HG03097 (cell line): ENCODE measurements around the gene GARNL3.
A peak's percentile ranks its signal among the peaks of the same experiment; 100 is the strongest.

Source experiments
- ATAC-seq: cut with Tn5 transposase; IDR thresholded peaks from one replicate; pipeline ENCODE4 v1.9.1; 2021; ENCODE audit not compliant: unreplicated experiment, low FRiP score

Gene GARNL3

GRCh38 chr9:127264462-127265219, at the start of gene GARNL3:
Gene GARNL3 (plus strand): TSS chr9:127264774. CDS start chr9:127264878, 104 bp downstream.
- ATAC-seq, result no peak

GRCh38 chr9:127215268-127216209, 49.0 kb upstream of the GARNL3 start:
- ATAC-seq, result no peak

- no peak for ATAC-seq
These were observed 48.2 kb upstream of the GARNL3 start for GRCh38 chr9:127216210-127216887.

- ATAC-seq, result no peak
These were observed 47.7 kb upstream of the GARNL3 start for GRCh38 chr9:127216888-127217217.

GRCh38 chr9:127218818-127219217, 45.8 kb upstream of the GARNL3 start:
- ATAC-seq, result no peak

GRCh38 chr9:127219520-127219919, 45.1 kb upstream of the GARNL3 start:
- no peak for ATAC-seq

- ATAC-seq, result no peak
These were observed 42.9 kb upstream of the GARNL3 start for GRCh38 chr9:127221695-127222094.

- no peak for ATAC-seq
These were observed 42.0 kb upstream of the GARNL3 start for GRCh38 chr9:127222388-127223095.

GRCh38 chr9:127223266-127223665, 41.3 kb upstream of the GARNL3 start:
- no peak for ATAC-seq

GRCh38 chr9:127223810-127224177, 40.8 kb upstream of the GARNL3 start:
- ATAC-seq, result no peak

- peak; percentile 47 for ATAC-seq
These were observed 40.2 kb upstream of the GARNL3 start for GRCh38 chr9:127224178-127224882.

GRCh38 chr9:127224883-127225739, 39.5 kb upstream of the GARNL3 start:
- ATAC-seq, result peak; percentile 40

GRCh38 chr9:127225801-127226625, 38.6 kb upstream of the GARNL3 start:
- ATAC-seq, result no peak

- no peak for ATAC-seq
These were observed 34.7 kb upstream of the GARNL3 start for GRCh38 chr9:127229691-127230417.

- no peak for ATAC-seq
These were observed 32.9 kb upstream of the GARNL3 start for GRCh38 chr9:127231666-127232065.

GRCh38 chr9:127232833-127233549, 31.6 kb upstream of the GARNL3 start:
- ATAC-seq, result no peak

- ATAC-seq, result no peak
These were observed 31.0 kb upstream of the GARNL3 start for GRCh38 chr9:127233550-127233949.
